Liver (tissue), 3 donors: Measurements from ENCODE around the gene ARHGAP33.

Source experiments
- ATF3 ChIP-seq: IDR thresholded peaks from 2 replicates; pipeline ENCODE4 v1.6.1; 2016; ENCODE audit warnings: antibody characterized with exemption
- CTCF ChIP-seq: fragments of 150-350 bp; IDR thresholded peaks from 2 replicates; pipeline ENCODE4 v1.5.1; 2017; ENCODE audit warnings: improper control_type of control experiment, low read depth, low read length; ENCODE audit not compliant: missing input control
- FOXA1 ChIP-seq: IDR thresholded peaks from 2 replicates; pipeline ENCODE4 v1.6.1; 2016; ENCODE audit warnings: antibody characterized with exemption
- GABPA ChIP-seq, 2 donors: IDR thresholded peaks in 1 of 2; conservative IDR thresholded peaks in 1 of 2; 2 replicates each; pipeline ENCODE4 v1.6.1; 2016; ENCODE audit warnings: antibody characterized with exemption in 2 of 2, mild to moderate bottlenecking in 1 of 2, moderate library complexity in 1 of 2
- HNF4A ChIP-seq, 2 donors: conservative IDR thresholded peaks; 2 replicates each; pipeline ENCODE4 v1.6.1; 2016; ENCODE audit warnings: antibody characterized with exemption in 2 of 2, mild to moderate bottlenecking in 2 of 2
- JUND ChIP-seq, 2 donors: IDR thresholded peaks; 2 replicates each; pipeline ENCODE4 v1.6.1; 2016; ENCODE audit warnings: antibody characterized with exemption in 2 of 2
- MAX ChIP-seq: IDR thresholded peaks from 2 replicates; pipeline ENCODE4 v1.6.1; 2016; ENCODE audit warnings: antibody characterized with exemption
- NR2F2 ChIP-seq: IDR thresholded peaks from 2 replicates; pipeline ENCODE4 v1.6.1; 2016; ENCODE audit warnings: antibody characterized with exemption
- REST ChIP-seq: IDR thresholded peaks from 2 replicates; pipeline ENCODE4 v1.6.1; 2016; ENCODE audit warnings: antibody characterized with exemption, mild to moderate bottlenecking
- SP1 ChIP-seq: IDR thresholded peaks from 2 replicates; pipeline ENCODE4 v1.6.1; 2018; ENCODE audit warnings: antibody characterized with exemption, mild to moderate bottlenecking
- TAF1 ChIP-seq: conservative IDR thresholded peaks from 2 replicates; pipeline ENCODE4 v1.6.1; 2016; ENCODE audit warnings: antibody characterized with exemption, mild to moderate bottlenecking
- YY1 ChIP-seq: IDR thresholded peaks from 2 replicates; pipeline ENCODE4 v1.6.1; 2016; ENCODE audit warnings: antibody characterized with exemption, mild to moderate bottlenecking
- donor health status: healthy.
- donor health status: healthy.

GRCh38 chr19:35828692-35829301 lies 53.4 kb downstream of the ARHGAP33 start:
- TF ChIP-seq YY1 (no peak), NR2F2 (no peak), CTCF (no peak), REST (peak; percentile 100), HNF4A (conservative IDR thresholded peaks at IDR 0.05) (no peak), JUND (IDR thresholded peaks at IDR 0.05) (no peak), MAX (peak; percentile 16), ATF3 (no peak), GABPA (IDR thresholded peaks at IDR 0.05 in 1 of 2, conservative IDR thresholded peaks at IDR 0.05 in 1 of 2) (no peak), TAF1 (no peak), FOXA1 (no peak), SP1 (no peak)
